Gastrocnemius medialis (tissue), 4 donors: ENCODE data around the gene PROK2. TPM values are rescaled to one million over a fixed set of nuclear protein-coding genes. Genes with fewer than 3 reads are reported as not detected.

Experiments
- ATAC-seq, 2 donors: fragments of 150-250 bp; one replicate each; pipeline ENCODE4 v1.9.1; 2016
- DNase-seq, 2 donors: peaks; one replicate each; pipeline ENCODE4 v3.0.0-alpha.2; 2019
- H3K27ac ChIP-seq, 4 donors: fragments of 200-600 bp; sonication (generic); 1 replicate in 1 of 4; 2 replicates in 3 of 4; pipeline ENCODE4 v1.5.1; 2016 to 2018; ENCODE audit warnings: mild to moderate bottlenecking in 2 of 4, moderate library complexity in 1 of 4
- H3K27me3 ChIP-seq, 3 donors: fragments of 200-600 bp; sonication (generic) in 2 of 3; 1 replicate in 1 of 3; 2 replicates in 2 of 3; pipeline versions ENCODE4 v1.5.1 to v1.6.0; 2016 to 2019; ENCODE audit warnings: mild to moderate bottlenecking in 1 of 3, moderate library complexity in 1 of 3
- H3K36me3 ChIP-seq, 2 donors: fragments of 200-600 bp; sonication (generic) in 1 of 2; one replicate each; pipeline ENCODE4 v1.5.1; 2017 to 2018
- H3K4me1 ChIP-seq, 2 donors: fragments of 200-600 bp; sonication (generic) in 1 of 2; one replicate each; pipeline ENCODE4 v1.5.1; 2016 to 2017; ENCODE audit warnings: mild to moderate bottlenecking in 2 of 2
- H3K4me3 ChIP-seq, 4 donors: fragments of 200-600 bp; sonication (generic) in 3 of 4; 1 replicate in 1 of 4; 2 replicates in 3 of 4; pipeline ENCODE4 v1.5.1; 2016 to 2019; ENCODE audit warnings: mild to moderate bottlenecking in 2 of 4
- H3K9me3 ChIP-seq, 3 donors: fragments of 200-600 bp; sonication (generic) in 2 of 3; 1 replicate in 1 of 3; 2 replicates in 2 of 3; pipeline ENCODE4 v1.5.1; 2016 to 2019
- POLR2A ChIP-seq, 2 donors: fragments of 450-650 bp; IDR thresholded peaks; one replicate each; pipeline ENCODE4 v1.6.1; 2017; ENCODE audit warnings: antibody characterized with exemption in 2 of 2, mild to moderate bottlenecking in 2 of 2, moderate library complexity in 2 of 2
- in situ Hi-C, 4 donors: fragments of 200-750 bp; cut with MboI; loops; one replicate each; pipeline versions ENCODE4 v1.15.0 to v1.8.0; 2017; ENCODE audit warnings: low sequenced_read_pairs in 4 of 4
- intact Hi-C: fragments of 100-400 bp; cut with DNase I; formaldehyde crosslinking; loops from one replicate; pipeline ENCODE4 v1.15.1; 2023; ENCODE audit warnings: low total_unique reads
- total RNA-seq, 4 donors: library from RNA; depleted of rRNA; stranded (reverse); fragments of >200 nt; gene quantifications; one replicate each; pipeline versions ENCODE4 v1.1.0 to v1.2.3, GENCODE V29; 2016
- TF ChIP-seq, protein P1 (sequence below), 5 experiments: fragments of 450-650 bp in 3 of 5; fragments of 200-600 bp in 2 of 5; sonication (generic) in 2 of 5; IDR thresholded peaks in 4 of 5; conservative IDR thresholded peaks in 1 of 5; 1 replicate in 4 of 5; 2 replicates in 1 of 5; pipeline ENCODE4 v1.5.1; 2016 to 2019; ENCODE audit warnings: antibody characterized with exemption in 5 of 5, mild to moderate bottlenecking in 3 of 5, moderate library complexity in 3 of 5

Gene PROK2
- total RNA-seq, 4 donors from 2014 or later, result 0.33 TPM; not detected in 3

DNA sequence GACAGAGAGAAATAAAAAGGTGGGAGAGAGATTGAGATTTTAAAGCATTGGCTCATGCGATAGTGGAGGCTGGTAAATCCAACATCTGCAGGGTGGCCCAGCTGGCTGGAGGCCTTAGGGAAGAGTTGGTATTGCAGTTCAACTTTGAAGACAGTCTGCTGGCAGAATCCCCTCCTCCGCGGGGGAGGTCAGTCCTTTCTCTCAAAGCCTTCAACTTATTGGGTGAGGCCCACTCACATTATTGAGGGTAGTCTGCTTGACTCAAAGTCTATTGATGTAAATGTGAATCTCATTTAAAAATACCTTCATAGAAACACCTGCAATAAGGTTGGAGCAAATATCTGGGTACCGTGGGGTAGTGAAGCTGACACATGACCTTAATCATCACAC lies 31.8 kb upstream of the PROK2 start:
- intact Hi-C loops (no loop called here), in situ Hi-C loops (no loop called here)
- no peaks in the 10 kb centered on the region for H3K9me3 ChIP-seq
- no peak for TF ChIP-seq POLR2A (IDR thresholded peaks at IDR 0.05)
- TF ChIP-seq, protein P1, sequence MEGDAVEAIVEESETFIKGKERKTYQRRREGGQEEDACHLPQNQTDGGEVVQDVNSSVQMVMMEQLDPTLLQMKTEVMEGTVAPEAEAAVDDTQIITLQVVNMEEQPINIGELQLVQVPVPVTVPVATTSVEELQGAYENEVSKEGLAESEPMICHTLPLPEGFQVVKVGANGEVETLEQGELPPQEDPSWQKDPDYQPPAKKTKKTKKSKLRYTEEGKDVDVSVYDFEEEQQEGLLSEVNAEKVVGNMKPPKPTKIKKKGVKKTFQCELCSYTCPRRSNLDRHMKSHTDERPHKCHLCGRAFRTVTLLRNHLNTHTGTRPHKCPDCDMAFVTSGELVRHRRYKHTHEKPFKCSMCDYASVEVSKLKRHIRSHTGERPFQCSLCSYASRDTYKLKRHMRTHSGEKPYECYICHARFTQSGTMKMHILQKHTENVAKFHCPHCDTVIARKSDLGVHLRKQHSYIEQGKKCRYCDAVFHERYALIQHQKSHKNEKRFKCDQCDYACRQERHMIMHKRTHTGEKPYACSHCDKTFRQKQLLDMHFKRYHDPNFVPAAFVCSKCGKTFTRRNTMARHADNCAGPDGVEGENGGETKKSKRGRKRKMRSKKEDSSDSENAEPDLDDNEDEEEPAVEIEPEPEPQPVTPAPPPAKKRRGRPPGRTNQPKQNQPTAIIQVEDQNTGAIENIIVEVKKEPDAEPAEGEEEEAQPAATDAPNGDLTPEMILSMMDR (IDR thresholded peaks at IDR 0.05 in 4 of 5, conservative IDR thresholded peaks at IDR 0.05 in 1 of 5), result no peak
- H3K27ac ChIP-seq, result no peak overlapping the region
- no peaks in the 10 kb centered on the region for H3K36me3 ChIP-seq
- no peak for ATAC-seq
- no peaks in the 10 kb centered on the region for H3K27me3 ChIP-seq
- no peaks in the 10 kb centered on the region for H3K4me1 ChIP-seq
- no peak overlapping the region for H3K4me3 ChIP-seq
- no peak for DNase-seq

DNA sequence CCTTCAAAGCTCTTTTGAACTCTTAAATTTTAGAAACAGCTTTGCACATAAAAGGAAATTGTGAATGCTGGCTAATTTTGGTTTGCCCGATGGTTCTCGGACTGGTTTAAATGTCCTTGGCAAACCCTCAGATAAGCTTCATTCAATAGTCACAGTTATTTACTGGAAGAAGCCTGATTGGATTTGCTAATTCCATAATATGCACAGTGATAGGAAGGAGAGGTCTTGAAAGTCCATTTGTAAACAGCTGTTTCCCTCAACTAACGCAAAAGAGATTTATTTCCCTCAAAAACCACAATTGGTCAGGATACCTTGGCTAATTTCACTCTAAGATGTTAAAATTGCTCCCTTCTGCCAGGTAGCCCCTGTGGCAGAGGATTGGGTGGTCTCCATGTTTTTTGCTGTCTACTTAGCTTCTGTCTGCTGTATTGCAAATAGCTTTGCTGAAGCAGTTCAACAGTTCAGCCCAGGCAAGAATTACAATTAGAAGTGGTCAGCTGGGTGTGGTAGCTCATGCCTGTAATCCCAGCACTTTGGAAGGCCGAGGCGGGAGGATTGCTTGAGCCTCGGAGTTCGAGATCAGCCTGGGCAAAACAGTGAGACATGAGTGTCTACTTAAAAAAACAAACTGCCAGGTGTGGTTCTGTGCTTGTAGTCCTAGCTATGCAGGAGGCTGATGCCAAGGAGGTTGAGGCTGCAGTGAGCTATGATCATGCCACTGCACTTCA lies 30.6 kb upstream of the PROK2 start:
- Histone ChIP-seq H3K27me3 (no peaks in the 10 kb centered on the region), H3K36me3 (no peaks in the 10 kb centered on the region), H3K9me3 (no peaks in the 10 kb centered on the region), H3K27ac (no peak overlapping the region), H3K4me1 (no peaks in the 10 kb centered on the region), H3K4me3 (no peak overlapping the region)
- ATAC-seq (no peak), DNase-seq (no peak)
- TF ChIP-seq POLR2A (IDR thresholded peaks at IDR 0.05), result no peak
- TF ChIP-seq, protein P1 (IDR thresholded peaks at IDR 0.05 in 4 of 5, conservative IDR thresholded peaks at IDR 0.05 in 1 of 5), result no peak
- intact Hi-C loops, result no loop called here
- in situ Hi-C loops, result no loop called here

DNA sequence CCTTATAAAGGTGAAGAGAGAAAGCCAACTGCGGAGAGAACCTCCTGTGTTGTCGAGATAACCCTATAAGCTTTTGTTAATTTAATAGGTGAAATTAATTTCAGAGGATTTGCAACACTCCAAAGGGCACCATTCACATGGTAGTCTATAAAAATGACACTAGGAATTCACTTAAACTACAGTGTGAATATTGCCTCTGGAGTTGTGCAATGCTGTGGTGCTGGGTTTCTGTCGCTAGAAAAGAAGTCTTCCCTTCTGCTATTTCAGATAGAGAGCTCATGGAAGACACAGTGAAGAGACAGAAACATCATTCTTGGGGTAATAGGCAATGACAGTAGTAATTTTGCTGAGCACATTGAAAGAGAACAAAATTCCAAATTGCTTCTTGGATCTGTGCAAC lies 28.8 kb upstream of the PROK2 start:
- TF ChIP-seq, protein P1 (IDR thresholded peaks at IDR 0.05 in 4 of 5, conservative IDR thresholded peaks at IDR 0.05 in 1 of 5), result no peak
- no peak for TF ChIP-seq POLR2A (IDR thresholded peaks at IDR 0.05)
- in situ Hi-C loops, result no loop called here
- ATAC-seq (no peak), DNase-seq (no peak)
- no peaks in the 10 kb centered on the region for H3K36me3 ChIP-seq
- H3K4me1 ChIP-seq, result no peaks in the 10 kb centered on the region
- no peak overlapping the region for H3K4me3 ChIP-seq
- H3K27ac ChIP-seq, result no peak overlapping the region
- H3K27me3 ChIP-seq, result no peaks in the 10 kb centered on the region
- H3K9me3 ChIP-seq, result no peaks in the 10 kb centered on the region
- intact Hi-C loops, result no loop called here

- intact Hi-C loops (no loop called here), in situ Hi-C loops (no loop called here)
- H3K9me3 ChIP-seq, result no peaks in the 10 kb centered on the region
- no peaks in the 10 kb centered on the region for H3K4me1 ChIP-seq
- DNase-seq (no peak), ATAC-seq (no peak)
- no peak overlapping the region for H3K4me3 ChIP-seq
- H3K27ac ChIP-seq, result no peak overlapping the region
- no peaks in the 10 kb centered on the region for H3K27me3 ChIP-seq
- no peaks in the 10 kb centered on the region for H3K36me3 ChIP-seq
- TF ChIP-seq POLR2A (IDR thresholded peaks at IDR 0.05), result no peak
- TF ChIP-seq, protein P1 (IDR thresholded peaks at IDR 0.05 in 4 of 5, conservative IDR thresholded peaks at IDR 0.05 in 1 of 5), result no peak
Measured at GRCh38 chr3:71813073-71813472, 28.1 kb upstream of the PROK2 start.

DNA sequence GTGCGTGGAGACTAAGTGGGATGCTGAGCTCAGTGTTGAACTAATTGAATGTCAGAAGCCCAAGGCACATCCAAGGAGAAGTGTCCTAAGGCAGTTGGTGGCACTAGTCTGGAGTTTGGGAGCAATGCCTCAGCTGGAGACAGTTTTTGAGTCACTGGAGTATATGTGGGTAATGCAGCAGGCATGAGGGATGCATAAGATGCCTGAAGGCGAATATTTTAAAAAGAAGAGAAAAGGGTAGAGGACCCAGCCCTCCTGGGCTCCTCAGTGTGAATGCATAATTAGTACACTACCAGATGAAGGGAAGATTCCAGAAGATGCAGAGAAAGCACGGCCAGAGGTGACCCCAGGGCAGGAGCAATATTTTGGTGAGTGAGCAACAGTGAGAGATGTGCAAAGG lies 25.1 kb upstream of the PROK2 start:
- ATAC-seq (no peak), DNase-seq (no peak)
- no peak overlapping the region for H3K27ac ChIP-seq
- no peaks in the 10 kb centered on the region for H3K4me1 ChIP-seq
- H3K36me3 ChIP-seq, result no peaks in the 10 kb centered on the region
- in situ Hi-C loops (no loop called here), intact Hi-C loops (no loop called here)
- TF ChIP-seq POLR2A (IDR thresholded peaks at IDR 0.05), result no peak
- TF ChIP-seq, protein P1 (IDR thresholded peaks at IDR 0.05 in 4 of 5, conservative IDR thresholded peaks at IDR 0.05 in 1 of 5), result no peak
- H3K9me3 ChIP-seq, result no peaks in the 10 kb centered on the region
- no peak overlapping the region for H3K4me3 ChIP-seq
- H3K27me3 ChIP-seq, result no peaks in the 10 kb centered on the region
